Activated naive CD4-positive, alpha-beta T cell treated with anti-CD3 and anti-CD28 coated beads for 36 hours (primary cell): ENCODE results near the gene RUNX2. TPM values are rescaled to one million over a fixed set of nuclear protein-coding genes. Genes with fewer than 3 reads are reported as not detected.

Experiments used
- CTCF ChIA-PET: fragments of 350-600 bp; sonication (Branson Sonifier 250); formaldehyde crosslinking; loops from one replicate; lab custom pipeline; 2021; ENCODE audit warnings: antibody characterized with exemption; lab: Charles Lee
- DNase-seq: peaks from one replicate; pipeline ENCODE4 v3.0.0-alpha.2; 2020
- H3K27ac Mint-ChIP-seq: one replicate; pipeline ENCODE4 v1.8.0; 2021; ENCODE audit warnings: mild to moderate bottlenecking, mixed read lengths
- H3K27me3 Mint-ChIP-seq: one replicate; pipeline ENCODE4 v1.8.0; 2021; ENCODE audit warnings: low read depth, mixed read lengths
- H3K36me3 Mint-ChIP-seq: one replicate; pipeline ENCODE4 v1.8.0; 2021; ENCODE audit warnings: low read depth, mixed read lengths
- H3K4me1 Mint-ChIP-seq: one replicate; pipeline ENCODE4 v1.8.0; 2021; ENCODE audit warnings: low read depth, mixed read lengths
- H3K4me3 Mint-ChIP-seq: one replicate; pipeline ENCODE4 v1.8.0; 2021; ENCODE audit warnings: mild to moderate bottlenecking, moderate library complexity, mixed read lengths
- H3K9me3 Mint-ChIP-seq: one replicate; pipeline ENCODE4 v1.8.0; 2021; ENCODE audit warnings: mixed read lengths
- intact Hi-C: fragments of 100-400 bp; cut with micrococcal nuclease; formaldehyde crosslinking; loops from one replicate; pipeline ENCODE4 v1.15.1; 2023
- total RNA-seq, 2 experiments: library from RNA; stranded (reverse); gene quantifications; one replicate each; pipeline ENCODE4 v1.2.3, GENCODE V29; 2021

Gene RUNX2
- total RNA-seq, 2 experiments from 2014 or later, result 3.1 to 3.6 TPM

DNA sequence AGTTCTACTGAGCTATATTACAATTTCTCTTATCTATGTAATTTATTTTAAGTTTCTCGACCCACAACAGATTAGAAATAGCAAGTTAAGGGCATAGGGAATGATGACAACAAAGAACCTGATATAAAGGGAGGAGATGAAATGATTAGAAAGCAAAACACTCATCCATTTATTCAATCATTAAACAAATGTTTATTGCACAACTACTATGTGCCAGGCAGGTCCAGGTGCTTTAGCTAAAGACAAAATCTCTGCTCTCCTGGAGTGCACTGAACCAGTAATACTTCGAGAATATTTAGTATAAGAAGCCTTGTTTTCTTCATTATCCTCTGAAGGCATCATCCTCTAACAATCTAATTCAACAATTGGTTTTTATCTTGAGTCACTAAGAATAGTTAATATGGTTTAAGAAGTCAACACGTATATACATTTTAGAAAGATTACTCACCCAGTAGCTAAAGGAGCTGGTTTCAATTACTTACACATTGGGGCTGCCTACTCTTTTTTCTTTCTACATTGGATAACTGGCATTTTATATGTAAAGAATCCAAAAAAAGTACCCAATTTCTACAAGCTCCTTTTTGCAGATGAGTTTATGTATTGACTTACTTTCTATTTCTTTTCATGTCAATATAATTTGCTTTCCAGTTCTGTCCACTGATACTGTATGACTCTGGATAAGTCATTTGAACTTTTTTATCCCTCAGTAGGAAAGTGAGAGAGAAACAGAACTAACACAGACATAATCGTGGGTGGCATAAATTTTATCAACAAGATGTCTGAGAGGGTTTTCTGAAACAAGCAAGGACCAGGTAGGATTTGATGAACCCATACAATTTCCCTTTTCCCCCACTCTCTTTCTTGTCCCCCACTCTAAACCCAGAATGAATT, 375.0 kb downstream of the RUNX2 start:
- no peak for DNase-seq
- H3K9me3 Mint-ChIP-seq, result no peaks in the 10 kb centered on the region
- no peak overlapping the region for H3K4me3 Mint-ChIP-seq
- intact Hi-C loops, result no loop called here
- H3K27me3 Mint-ChIP-seq, result no peaks in the 10 kb centered on the region
- H3K27ac Mint-ChIP-seq, result no peak overlapping the region
- no peaks in the 10 kb centered on the region for H3K36me3 Mint-ChIP-seq
- H3K4me1 Mint-ChIP-seq, result peaks cover 21% of the 10 kb centered on the region
- CTCF ChIA-PET, result interaction anchor here (0.6 to 2.3 kb wide), 4 partner anchors 11 to 1093 kb away, joined by 3 to 9 read pairs (median 3); no protein-coding TSS in a partner anchor

DNA sequence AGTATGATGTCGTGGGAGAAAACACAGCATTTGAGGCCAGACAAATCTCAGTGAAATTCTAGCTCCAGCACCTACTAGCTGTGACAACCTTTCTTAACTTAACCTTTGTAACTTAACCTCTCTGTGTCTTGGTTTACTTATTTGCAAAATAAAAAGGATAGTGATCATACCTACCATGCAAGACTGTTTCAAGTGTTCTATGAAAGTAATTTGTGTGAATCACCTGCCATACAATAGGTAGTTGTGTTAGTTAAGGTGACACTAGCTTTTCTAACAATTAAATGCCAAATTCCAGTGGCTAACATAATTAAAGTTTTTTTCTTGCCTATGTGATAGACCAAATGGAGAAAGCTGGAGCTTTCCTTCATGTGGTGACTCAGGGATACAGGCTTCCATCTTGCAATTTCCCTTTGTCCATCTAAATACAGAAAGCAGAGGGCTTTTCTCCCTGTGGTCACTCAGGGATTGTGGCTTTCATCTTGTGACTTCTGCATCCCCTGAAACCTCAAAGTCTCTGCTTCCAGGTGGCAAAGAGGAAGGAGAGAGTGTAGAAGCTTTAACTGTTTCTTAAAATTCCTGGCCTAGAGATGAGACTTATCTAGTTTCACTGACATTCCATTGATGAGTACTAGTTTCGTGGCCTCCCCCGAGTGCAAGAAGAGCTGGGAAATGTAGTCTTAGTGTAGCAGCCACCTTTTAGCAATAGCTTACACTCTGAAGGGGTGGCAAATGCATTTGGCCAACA, 376.1 kb downstream of the RUNX2 start:
- no peaks in the 10 kb centered on the region for H3K36me3 Mint-ChIP-seq
- DNase-seq, result no peak
- no peak overlapping the region for H3K27ac Mint-ChIP-seq
- CTCF ChIA-PET, result interaction anchor here (0.8 to 2.3 kb wide), 2 partner anchors 10 to 97 kb away, joined by 3 to 9 read pairs; no protein-coding TSS in a partner anchor
- no peak overlapping the region for H3K4me3 Mint-ChIP-seq
- peaks cover 23% of the 10 kb centered on the region for H3K4me1 Mint-ChIP-seq
- intact Hi-C loops, result no loop called here
- no peaks in the 10 kb centered on the region for H3K9me3 Mint-ChIP-seq
- no peaks in the 10 kb centered on the region for H3K27me3 Mint-ChIP-seq

DNA sequence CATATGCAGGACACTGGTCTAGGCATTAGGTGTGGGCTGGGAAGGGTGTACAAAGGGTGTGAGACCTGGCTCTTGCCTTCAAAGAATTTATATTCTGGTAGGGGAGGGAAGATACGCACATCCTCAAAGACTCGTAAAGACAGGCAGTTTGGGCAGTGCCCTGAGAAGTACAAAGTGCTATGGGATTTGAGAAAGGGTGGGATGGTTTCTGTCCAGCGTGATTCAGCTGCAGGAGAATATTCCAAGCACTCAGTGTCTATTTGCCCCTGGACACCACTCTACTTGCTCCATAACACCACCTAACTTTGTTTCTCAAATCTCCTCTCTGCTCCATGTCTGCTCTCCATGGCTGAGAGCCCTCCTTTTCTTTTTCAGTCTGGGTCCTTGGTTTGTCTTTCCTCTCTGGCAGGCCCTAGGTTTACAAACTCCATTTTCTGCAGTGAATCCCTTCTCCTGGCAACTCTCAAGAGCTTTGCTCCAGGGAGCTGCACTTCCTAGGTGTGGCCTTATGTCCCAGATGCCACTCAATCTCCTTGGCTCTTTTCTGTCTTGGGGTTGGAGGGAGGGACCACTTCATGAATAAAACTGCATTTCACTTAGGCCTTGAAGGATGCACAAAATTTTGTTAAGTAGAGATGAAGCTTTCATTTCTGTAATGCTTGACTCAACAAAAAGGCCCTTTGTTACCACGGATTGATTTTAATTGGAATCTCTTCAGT, 377.2 kb downstream of the RUNX2 start:
- CTCF ChIA-PET, result interaction anchor here (1.2 kb wide), 1 partner anchor 9 kb away, joined by 5 read pairs; no protein-coding TSS in a partner anchor
- Mint-ChIP-seq H3K9me3 (no peaks in the 10 kb centered on the region), H3K4me3 (no peak overlapping the region), H3K36me3 (no peaks in the 10 kb centered on the region), H3K4me1 (peaks cover 34% of the 10 kb centered on the region), H3K27ac (no peak overlapping the region), H3K27me3 (no peaks in the 10 kb centered on the region)
- no peak for DNase-seq
- intact Hi-C loops, result no loop called here

GRCh38 chr6:45706319-45706718, 378.2 kb downstream of the RUNX2 start:
- Mint-ChIP-seq H3K27me3 (no peaks in the 10 kb centered on the region), H3K4me3 (no peak overlapping the region), H3K27ac (no peak overlapping the region), H3K9me3 (no peaks in the 10 kb centered on the region), H3K36me3 (no peaks in the 10 kb centered on the region), H3K4me1 (peaks cover 44% of the 10 kb centered on the region)
- peak; percentile 36 for DNase-seq
- intact Hi-C loops, result no loop called here
- CTCF ChIA-PET, result interaction anchor here (1.2 kb wide), 1 partner anchor 8 kb away, joined by 5 read pairs; no protein-coding TSS in a partner anchor

DNA sequence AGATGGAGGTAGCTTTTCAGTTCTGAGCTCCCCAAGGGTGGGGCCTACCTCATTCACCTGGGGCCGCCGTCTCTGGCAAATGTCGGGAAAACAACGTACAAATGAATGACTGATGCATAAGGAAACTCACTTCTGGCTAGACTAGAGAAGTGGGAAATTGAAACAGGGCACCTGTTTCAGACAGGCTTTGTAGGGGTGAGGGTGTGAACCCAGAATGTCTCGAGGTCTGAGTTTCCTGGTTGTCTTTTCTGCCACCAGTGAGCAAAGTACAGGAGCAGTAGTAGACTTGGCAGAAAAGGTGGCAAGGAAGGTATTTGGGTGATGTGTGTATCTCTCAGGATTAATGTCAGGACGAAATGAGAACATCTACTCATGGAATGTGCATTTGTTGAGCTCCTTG, 379.0 kb downstream of the RUNX2 start:
- no peak for DNase-seq
- Mint-ChIP-seq H3K4me1 (peaks cover 47% of the 10 kb centered on the region), H3K36me3 (no peaks in the 10 kb centered on the region), H3K4me3 (no peak overlapping the region), H3K27ac (no peak overlapping the region), H3K27me3 (no peaks in the 10 kb centered on the region), H3K9me3 (no peaks in the 10 kb centered on the region)
- intact Hi-C loops, result no loop called here
- CTCF ChIA-PET, result no interaction called here

DNA sequence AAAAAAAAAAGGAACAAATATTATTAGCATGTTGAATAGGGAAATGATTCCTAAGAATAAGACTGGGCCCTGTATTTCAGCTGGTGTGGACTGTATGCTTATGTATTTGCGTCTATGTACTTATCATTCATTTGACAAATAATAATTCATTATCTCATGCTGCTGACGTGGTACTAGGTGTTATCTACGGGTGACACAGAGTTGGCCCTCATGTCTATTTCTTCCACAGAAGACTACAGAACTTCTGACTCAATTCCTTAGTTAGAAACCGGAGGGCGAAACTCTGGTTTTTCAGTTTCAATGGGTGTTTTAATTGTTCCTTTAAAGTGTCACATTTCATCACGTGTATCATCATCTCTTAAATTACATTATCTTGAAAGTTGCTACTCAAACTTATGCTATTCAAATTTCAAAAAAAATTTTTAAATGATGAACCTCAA, 381.7 kb downstream of the RUNX2 start:
- peaks cover 39% of the 10 kb centered on the region for H3K4me1 Mint-ChIP-seq
- intact Hi-C loops, result loop anchor here (1.0 to 10.0 kb wide), 24 partner anchors 28 to 1068 kb away; partner anchors contain the start of gene SUPT3H
- H3K27ac Mint-ChIP-seq, result peak overlapping the region; percentile 84
- H3K27me3 Mint-ChIP-seq, result no peaks in the 10 kb centered on the region
- H3K4me3 Mint-ChIP-seq, result no peak overlapping the region
- no peaks in the 10 kb centered on the region for H3K9me3 Mint-ChIP-seq
- H3K36me3 Mint-ChIP-seq, result no peaks in the 10 kb centered on the region
- CTCF ChIA-PET, result interaction anchor here (0.7 kb wide), 1 partner anchor 370 kb away, joined by 4 read pairs; no protein-coding TSS in a partner anchor
- DNase-seq, result peak; percentile 67

GRCh38 chr6:45710304-45710821, 382.2 kb downstream of the RUNX2 start:
- CTCF ChIA-PET, result interaction anchor here (0.7 to 1.5 kb wide), 3 partner anchors 212 to 370 kb away, joined by 3 to 8 read pairs (median 4); no protein-coding TSS in a partner anchor
- intact Hi-C loops, result loop anchor here (1.0 to 10.0 kb wide), 24 partner anchors 27 to 1068 kb away; partner anchors contain the start of gene SUPT3H
- Mint-ChIP-seq H3K36me3 (no peaks in the 10 kb centered on the region), H3K27ac (peak overlapping the region; percentile 84), H3K4me3 (no peak overlapping the region), H3K9me3 (no peaks in the 10 kb centered on the region), H3K4me1 (peaks cover 44% of the 10 kb centered on the region), H3K27me3 (no peaks in the 10 kb centered on the region)
- DNase-seq, result peak; percentile 94

- CTCF ChIA-PET, result interaction anchor here (0.5 to 1.5 kb wide), 3 partner anchors 63 to 1237 kb away, joined by 3 to 8 read pairs (median 3); no protein-coding TSS in a partner anchor
- DNase-seq, result no peak
- no peak overlapping the region for H3K27ac Mint-ChIP-seq
- peaks cover 44% of the 10 kb centered on the region for H3K4me1 Mint-ChIP-seq
- intact Hi-C loops, result loop anchor here (5.0 to 10.0 kb wide), 7 partner anchors 390 to 1070 kb away; no protein-coding TSS in a partner anchor
- H3K4me3 Mint-ChIP-seq, result no peak overlapping the region
- H3K9me3 Mint-ChIP-seq, result no peaks in the 10 kb centered on the region
- H3K36me3 Mint-ChIP-seq, result no peaks in the 10 kb centered on the region
- H3K27me3 Mint-ChIP-seq, result no peaks in the 10 kb centered on the region
Measured at GRCh38 chr6:45712076-45712475, 383.9 kb downstream of the RUNX2 start.

- Mint-ChIP-seq H3K27me3 (no peaks in the 10 kb centered on the region), H3K9me3 (no peaks in the 10 kb centered on the region), H3K4me3 (no peak overlapping the region), H3K36me3 (no peaks in the 10 kb centered on the region), H3K27ac (no peak overlapping the region), H3K4me1 (peaks cover 44% of the 10 kb centered on the region)
- intact Hi-C loops, result loop anchor here (5.0 to 10.0 kb wide), 7 partner anchors 390 to 1070 kb away; no protein-coding TSS in a partner anchor
- DNase-seq, result no peak
- CTCF ChIA-PET, result interaction anchor here (1.4 kb wide), 1 partner anchor 1237 kb away, joined by 3 read pairs; no protein-coding TSS in a partner anchor
Measured at GRCh38 chr6:45712786-45713185, 384.7 kb downstream of the RUNX2 start.
